HFFc6 (cell line): ENCODE results near the gene BPIFA3. TPM values are rescaled to one million over a fixed set of nuclear protein-coding genes. Genes with fewer than 3 reads are reported as not detected.
"Not testable (repeated sequence)": the region's sequence is repeated elsewhere in the genome, so short reads cannot be mapped to it uniquely, and the experiment has no call there.

Experiments used
- DNase-seq: peaks from one replicate; pipeline ENCODE4 v3.0.0-alpha.2; 2018
- H3K27ac Mint-ChIP-seq: 2 replicates; pipeline ENCODE4 v1.8.0; 2020; ENCODE audit warnings: mild to moderate bottlenecking, mixed read lengths
- H3K27me3 Mint-ChIP-seq: 2 replicates; pipeline ENCODE4 v1.8.0; 2021; ENCODE audit warnings: mild to moderate bottlenecking, moderate library complexity, mixed read lengths; ENCODE audit not compliant: insufficient read depth
- H3K36me3 Mint-ChIP-seq: 2 replicates; pipeline ENCODE4 v1.8.0; 2021; ENCODE audit warnings: low read depth, mixed read lengths
- H3K4me1 Mint-ChIP-seq: 2 replicates; pipeline ENCODE4 v1.8.0; 2020; ENCODE audit warnings: low read depth, mixed read lengths
- H3K4me3 Mint-ChIP-seq: 2 replicates; pipeline ENCODE4 v1.8.0; 2020; ENCODE audit warnings: mild to moderate bottlenecking, moderate library complexity, mixed read lengths
- H3K9me3 Mint-ChIP-seq: 2 replicates; pipeline ENCODE4 v1.8.0; 2020; ENCODE audit warnings: mild to moderate bottlenecking, mixed read lengths
- CTCF ChIP-seq: fragments of 200-600 bp; sonication (generic); IDR thresholded peaks from 2 replicates; pipeline ENCODE4 v1.5.0; 2021; ENCODE audit warnings: antibody characterized with exemption, mild to moderate bottlenecking
- total RNA-seq, 6 experiments: library from RNA; stranded (reverse); fragmentation: NEBNext Ultra II Directional; extraction: Animal tissue kit (Norgen Biotek cat#: 25700); gene quantifications; 2 replicates in 1 of 6; 3 replicates in 5 of 6; pipeline ENCODE4 v1.2.3, GENCODE V29; 2021

The BPIFA3 gene
- total RNA-seq, 6 experiments from 2014 or later: not detected

- no peaks in the 10 kb centered on the region for H3K4me1 Mint-ChIP-seq
- H3K4me3 Mint-ChIP-seq: no peak overlapping the region
- no peaks in the 10 kb centered on the region for H3K36me3 Mint-ChIP-seq
- no peak for DNase-seq
- peaks cover 25% of the 10 kb centered on the region for H3K27me3 Mint-ChIP-seq
- 0 out of 2 replicates have a peak, but pooled peaks cover 5% of the 10 kb centered on the region for H3K9me3 Mint-ChIP-seq
- H3K27ac Mint-ChIP-seq: no peak overlapping the region
- TF ChIP-seq CTCF: no peak
Measured at GRCh38 chr20:33183312-33183711, 33.8 kb upstream of the BPIFA3 start.

- H3K27ac Mint-ChIP-seq, H3K4me1 Mint-ChIP-seq, H3K4me3 Mint-ChIP-seq, DNase-seq, H3K36me3 Mint-ChIP-seq, H3K9me3 Mint-ChIP-seq: not testable (repeated sequence)
- H3K27me3 Mint-ChIP-seq: peaks cover 28% of the 10 kb centered on the region
Measured at GRCh38 chr20:33185031-33185590, 32.0 kb upstream of the BPIFA3 start.

GRCh38 chr20:33187491-33187890 is 29.7 kb upstream of the BPIFA3 start:
- TF ChIP-seq CTCF: no peak
- no peak overlapping the region for H3K27ac Mint-ChIP-seq
- 0 out of 2 replicates have a peak, but pooled peaks cover 5% of the 10 kb centered on the region for H3K9me3 Mint-ChIP-seq
- DNase-seq: no peak
- no peaks in the 10 kb centered on the region for H3K4me1 Mint-ChIP-seq
- no peaks in the 10 kb centered on the region for H3K36me3 Mint-ChIP-seq
- peaks cover 31% of the 10 kb centered on the region for H3K27me3 Mint-ChIP-seq
- H3K4me3 Mint-ChIP-seq: no peak overlapping the region

GRCh38 chr20:33188421-33188820 is 28.7 kb upstream of the BPIFA3 start:
- Mint-ChIP-seq H3K4me3 (no peak overlapping the region), H3K36me3 (no peaks in the 10 kb centered on the region), H3K9me3 (0 out of 2 replicates have a peak, but pooled peaks cover 2% of the 10 kb centered on the region), H3K27ac (no peak overlapping the region), H3K27me3 (peaks cover 23% of the 10 kb centered on the region), H3K4me1 (no peaks in the 10 kb centered on the region)
- no peak for DNase-seq
- no peak for TF ChIP-seq CTCF

GRCh38 chr20:33191484-33191883 is 25.7 kb upstream of the BPIFA3 start:
- no peak for TF ChIP-seq CTCF
- H3K4me1 Mint-ChIP-seq: no peaks in the 10 kb centered on the region
- H3K27me3 Mint-ChIP-seq: peaks cover 22% of the 10 kb centered on the region
- no peak overlapping the region for H3K27ac Mint-ChIP-seq
- H3K4me3 Mint-ChIP-seq: no peak overlapping the region
- no peaks in the 10 kb centered on the region for H3K36me3 Mint-ChIP-seq
- no peak for DNase-seq
- H3K9me3 Mint-ChIP-seq: no peaks in the 10 kb centered on the region

- Mint-ChIP-seq H3K4me1 (no peaks in the 10 kb centered on the region), H3K36me3 (no peaks in the 10 kb centered on the region), H3K27me3 (peaks cover 22% of the 10 kb centered on the region), H3K27ac (no peak overlapping the region), H3K4me3 (no peak overlapping the region), H3K9me3 (no peaks in the 10 kb centered on the region)
- no peak for DNase-seq
- no peak for TF ChIP-seq CTCF
Measured at GRCh38 chr20:33191955-33192354, 25.2 kb upstream of the BPIFA3 start.
